HepG2 (cell line): ENCODE results near the gene FBF1. TPM values are rescaled to one million over a fixed set of nuclear protein-coding genes. Genes with fewer than 3 reads are reported as not detected.
A peak's percentile ranks its signal among the peaks of the same experiment; 100 is the strongest.

Source experiments
- SALL1 ChIP-seq: sonication (generic); formaldehyde crosslinking; IDR thresholded peaks from 2 replicates; pipeline ENCODE4 v1.8.0; 2022; ENCODE audit warnings: mild to moderate bottlenecking, missing genetic modification reagents
- ZFX ChIP-seq: sonication (generic); formaldehyde crosslinking; IDR thresholded peaks from 2 replicates; pipeline ENCODE4 v1.4.0; 2020; ENCODE audit warnings: mild to moderate bottlenecking, low read depth, missing genetic modification reagents, moderate library complexity
- polyA plus RNA-seq, 8 experiments: library from polyadenylated mRNA; depleted of rRNA in 3 of 8; stranded (reverse) in 7 of 8; unstranded in 1 of 8; fragments of >200 nt; fragmentation: Illumina TruSeq in 4 of 8; extraction: Trizol in 4 of 8; gene quantifications; 2 replicates each; pipeline versions ENCODE4 v1.2.1 to v1.2.3, GENCODE V29; 2011 to 2016; ENCODE audit warnings: low read depth in 4 of 8, missing spikeins in 1 of 8, mixed read lengths in 1 of 8; ENCODE audit not compliant: insufficient read depth in 1 of 8
- total RNA-seq, 5 experiments: library from RNA; depleted of rRNA; stranded (reverse); fragments of >200 nt; fragmentation: Illumina TruSeq; extraction: Trizol; gene quantifications; 2 replicates each; pipeline ENCODE4 v1.2.3, GENCODE V29; 2016; ENCODE audit warnings: low read depth in 1 of 5
- TF ChIP-seq, protein P1 (sequence below): sonication (generic); formaldehyde crosslinking; IDR thresholded peaks from 2 replicates; pipeline ENCODE4 v1.5.1; 2020; ENCODE audit warnings: missing genetic modification reagents, mild to moderate bottlenecking, borderline replicate concordance
- TF ChIP-seq, protein P2 (sequence below): sonication (generic); formaldehyde crosslinking; IDR thresholded peaks from 2 replicates; pipeline ENCODE4 v1.4.0; 2020; ENCODE audit warnings: mild to moderate bottlenecking, missing genetic modification reagents
- TF ChIP-seq, protein P3 (sequence below), 2 experiments: fragments of 450-650 bp in 1 of 2; sonication (generic) in 1 of 2; formaldehyde crosslinking in 1 of 2; IDR thresholded peaks; 2 replicates each; pipeline versions ENCODE4 v1.6.1 to v1.8.0; 2016 to 2022; ENCODE audit warnings: antibody characterized with exemption in 1 of 2, mild to moderate bottlenecking in 1 of 2, missing genetic modification reagents in 1 of 2

The FBF1 gene
- total and polyA plus RNA-seq, 2 of the 13 experiments (the other 11 are each of a cell fraction or from before 2014, with no cell fraction given) = 2.4 to 8.1 TPM

DNA sequence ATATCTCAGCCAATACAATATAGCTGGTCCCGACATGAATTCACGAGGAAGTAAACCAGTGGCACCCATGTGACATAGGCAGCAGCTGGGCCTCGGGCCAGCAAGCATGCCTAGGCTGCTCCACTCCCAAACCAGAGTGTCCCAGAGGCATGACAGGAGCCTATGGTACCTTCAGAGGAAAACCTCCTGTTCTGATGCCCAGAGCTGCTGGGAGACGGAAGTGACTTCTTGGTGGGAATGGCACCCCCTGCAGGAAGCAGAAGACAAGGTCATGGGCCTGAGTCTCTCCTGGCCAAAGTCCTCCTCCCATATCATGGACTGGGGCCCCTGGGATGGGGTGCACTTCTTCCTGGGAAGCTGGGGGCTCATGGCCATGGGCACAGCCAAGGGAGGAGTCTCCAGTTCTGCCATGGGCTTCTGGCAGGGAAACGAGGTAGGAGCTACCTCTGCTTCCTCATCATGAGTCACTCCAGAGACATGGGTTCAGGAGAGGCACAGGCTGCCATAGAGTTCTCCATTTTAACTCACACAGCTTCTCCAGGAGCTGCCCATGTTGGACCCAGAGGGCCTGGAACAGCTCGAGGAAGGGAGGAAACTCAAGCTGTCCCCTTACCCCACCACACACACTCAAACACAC is 13.4 kb downstream of the FBF1 start (continued):
- TF ChIP-seq ZFX (0 out of 2 replicates have a peak, but pooled peaks have one; percentile 30), SALL1 (CRISPR knock-in tag) (peak; percentile 24; the same call in 1 of the 2 replicates)
- TF ChIP-seq, protein P1, sequence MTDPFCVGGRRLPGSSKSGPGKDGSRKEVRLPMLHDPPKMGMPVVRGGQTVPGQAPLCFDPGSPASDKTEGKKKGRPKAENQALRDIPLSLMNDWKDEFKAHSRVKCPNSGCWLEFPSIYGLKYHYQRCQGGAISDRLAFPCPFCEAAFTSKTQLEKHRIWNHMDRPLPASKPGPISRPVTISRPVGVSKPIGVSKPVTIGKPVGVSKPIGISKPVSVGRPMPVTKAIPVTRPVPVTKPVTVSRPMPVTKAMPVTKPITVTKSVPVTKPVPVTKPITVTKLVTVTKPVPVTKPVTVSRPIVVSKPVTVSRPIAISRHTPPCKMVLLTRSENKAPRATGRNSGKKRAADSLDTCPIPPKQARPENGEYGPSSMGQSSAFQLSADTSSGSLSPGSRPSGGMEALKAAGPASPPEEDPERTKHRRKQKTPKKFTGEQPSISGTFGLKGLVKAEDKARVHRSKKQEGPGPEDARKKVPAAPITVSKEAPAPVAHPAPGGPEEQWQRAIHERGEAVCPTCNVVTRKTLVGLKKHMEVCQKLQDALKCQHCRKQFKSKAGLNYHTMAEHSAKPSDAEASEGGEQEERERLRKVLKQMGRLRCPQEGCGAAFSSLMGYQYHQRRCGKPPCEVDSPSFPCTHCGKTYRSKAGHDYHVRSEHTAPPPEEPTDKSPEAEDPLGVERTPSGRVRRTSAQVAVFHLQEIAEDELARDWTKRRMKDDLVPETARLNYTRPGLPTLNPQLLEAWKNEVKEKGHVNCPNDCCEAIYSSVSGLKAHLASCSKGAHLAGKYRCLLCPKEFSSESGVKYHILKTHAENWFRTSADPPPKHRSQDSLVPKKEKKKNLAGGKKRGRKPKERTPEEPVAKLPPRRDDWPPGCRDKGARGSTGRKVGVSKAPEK = no peak
- TF ChIP-seq, protein P2, sequence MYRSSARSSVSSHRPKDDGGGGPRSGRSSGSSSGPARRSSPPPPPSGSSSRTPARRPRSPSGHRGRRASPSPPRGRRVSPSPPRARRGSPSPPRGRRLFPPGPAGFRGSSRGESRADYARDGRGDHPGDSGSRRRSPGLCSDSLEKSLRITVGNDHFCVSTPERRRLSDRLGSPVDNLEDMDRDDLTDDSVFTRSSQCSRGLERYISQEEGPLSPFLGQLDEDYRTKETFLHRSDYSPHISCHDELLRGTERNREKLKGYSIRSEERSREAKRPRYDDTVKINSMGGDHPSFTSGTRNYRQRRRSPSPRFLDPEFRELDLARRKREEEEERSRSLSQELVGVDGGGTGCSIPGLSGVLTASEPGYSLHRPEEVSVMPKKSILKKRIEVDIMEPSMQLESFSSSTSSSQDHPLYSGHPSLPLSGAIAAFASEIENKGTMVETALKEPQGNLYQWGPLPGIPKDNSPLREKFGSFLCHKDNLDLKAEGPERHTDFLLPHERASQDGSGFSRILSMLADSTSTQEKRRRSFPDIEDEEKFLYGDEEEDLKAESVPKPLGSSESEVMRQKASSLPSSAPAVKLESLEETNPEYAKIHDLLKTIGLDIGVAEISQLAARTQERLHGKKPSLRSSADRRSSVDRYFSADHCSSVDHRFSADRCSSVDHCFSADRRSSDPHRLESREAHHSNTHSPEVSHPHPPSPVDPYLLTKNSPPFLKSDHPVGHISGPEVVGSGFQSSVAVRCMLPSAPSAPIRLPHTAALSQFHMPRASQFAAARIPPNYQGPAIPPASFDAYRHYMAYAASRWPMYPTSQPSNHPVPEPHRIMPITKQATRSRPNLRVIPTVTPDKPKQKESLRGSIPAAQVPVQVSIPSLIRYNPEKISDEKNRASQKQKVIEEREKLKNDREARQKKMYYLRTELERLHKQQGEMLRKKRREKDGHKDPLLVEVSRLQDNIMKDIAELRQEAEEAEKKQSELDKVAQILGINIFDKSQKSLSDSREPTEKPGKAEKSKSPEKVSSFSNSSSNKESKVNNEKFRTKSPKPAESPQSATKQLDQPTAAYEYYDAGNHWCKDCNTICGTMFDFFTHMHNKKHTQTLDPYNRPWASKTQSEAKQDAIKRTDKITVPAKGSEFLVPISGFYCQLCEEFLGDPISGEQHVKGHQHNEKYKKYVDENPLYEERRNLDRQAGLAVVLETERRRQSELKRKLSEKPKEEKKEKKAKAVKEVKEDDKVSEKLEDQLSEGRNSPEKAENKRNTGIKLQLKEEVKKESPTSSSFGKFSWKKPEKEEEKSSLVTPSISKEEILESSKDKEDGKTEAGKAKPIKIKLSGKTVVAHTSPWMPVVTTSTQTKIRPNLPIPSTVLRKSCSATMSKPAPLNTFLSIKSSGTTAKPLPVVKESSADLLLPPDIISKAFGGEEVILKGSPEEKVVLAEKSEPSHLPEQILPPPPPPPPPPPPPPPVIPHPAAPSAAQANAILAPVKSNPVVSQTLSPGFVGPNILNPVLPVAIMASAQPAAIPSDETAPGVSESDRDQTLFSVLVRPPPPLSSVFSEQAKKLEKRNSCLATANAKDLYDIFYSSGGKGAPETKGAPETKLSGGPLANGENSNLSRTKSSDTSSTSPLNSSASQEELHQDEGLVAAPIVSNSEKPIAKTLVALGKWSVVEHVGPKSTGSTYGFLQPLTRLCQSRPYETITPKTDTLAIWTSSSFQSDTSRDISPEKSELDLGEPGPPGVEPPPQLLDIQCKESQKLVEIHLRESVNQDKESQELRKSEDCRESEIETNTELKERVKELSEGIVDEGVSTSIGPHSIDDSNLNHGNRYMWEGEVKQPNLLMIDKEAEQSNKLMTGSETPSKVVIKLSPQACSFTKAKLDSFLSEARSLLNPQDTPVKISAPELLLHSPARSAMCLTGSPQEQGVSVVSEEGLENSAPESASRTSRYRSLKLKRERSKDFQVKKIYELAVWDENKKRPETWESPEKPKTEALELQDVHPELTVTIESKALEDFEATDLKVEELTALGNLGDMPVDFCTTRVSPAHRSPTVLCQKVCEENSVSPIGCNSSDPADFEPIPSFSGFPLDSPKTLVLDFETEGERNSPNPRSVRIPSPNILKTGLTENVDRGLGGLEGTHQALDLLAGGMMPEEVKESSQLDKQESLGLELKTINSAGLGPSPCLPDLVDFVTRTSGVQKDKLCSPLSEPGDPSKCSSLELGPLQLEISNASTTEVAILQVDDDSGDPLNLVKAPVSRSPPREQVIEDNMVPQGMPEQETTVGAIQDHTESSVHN = 0 out of 2 replicates have a peak, but pooled peaks have one; percentile 80
- TF ChIP-seq, protein P3, sequence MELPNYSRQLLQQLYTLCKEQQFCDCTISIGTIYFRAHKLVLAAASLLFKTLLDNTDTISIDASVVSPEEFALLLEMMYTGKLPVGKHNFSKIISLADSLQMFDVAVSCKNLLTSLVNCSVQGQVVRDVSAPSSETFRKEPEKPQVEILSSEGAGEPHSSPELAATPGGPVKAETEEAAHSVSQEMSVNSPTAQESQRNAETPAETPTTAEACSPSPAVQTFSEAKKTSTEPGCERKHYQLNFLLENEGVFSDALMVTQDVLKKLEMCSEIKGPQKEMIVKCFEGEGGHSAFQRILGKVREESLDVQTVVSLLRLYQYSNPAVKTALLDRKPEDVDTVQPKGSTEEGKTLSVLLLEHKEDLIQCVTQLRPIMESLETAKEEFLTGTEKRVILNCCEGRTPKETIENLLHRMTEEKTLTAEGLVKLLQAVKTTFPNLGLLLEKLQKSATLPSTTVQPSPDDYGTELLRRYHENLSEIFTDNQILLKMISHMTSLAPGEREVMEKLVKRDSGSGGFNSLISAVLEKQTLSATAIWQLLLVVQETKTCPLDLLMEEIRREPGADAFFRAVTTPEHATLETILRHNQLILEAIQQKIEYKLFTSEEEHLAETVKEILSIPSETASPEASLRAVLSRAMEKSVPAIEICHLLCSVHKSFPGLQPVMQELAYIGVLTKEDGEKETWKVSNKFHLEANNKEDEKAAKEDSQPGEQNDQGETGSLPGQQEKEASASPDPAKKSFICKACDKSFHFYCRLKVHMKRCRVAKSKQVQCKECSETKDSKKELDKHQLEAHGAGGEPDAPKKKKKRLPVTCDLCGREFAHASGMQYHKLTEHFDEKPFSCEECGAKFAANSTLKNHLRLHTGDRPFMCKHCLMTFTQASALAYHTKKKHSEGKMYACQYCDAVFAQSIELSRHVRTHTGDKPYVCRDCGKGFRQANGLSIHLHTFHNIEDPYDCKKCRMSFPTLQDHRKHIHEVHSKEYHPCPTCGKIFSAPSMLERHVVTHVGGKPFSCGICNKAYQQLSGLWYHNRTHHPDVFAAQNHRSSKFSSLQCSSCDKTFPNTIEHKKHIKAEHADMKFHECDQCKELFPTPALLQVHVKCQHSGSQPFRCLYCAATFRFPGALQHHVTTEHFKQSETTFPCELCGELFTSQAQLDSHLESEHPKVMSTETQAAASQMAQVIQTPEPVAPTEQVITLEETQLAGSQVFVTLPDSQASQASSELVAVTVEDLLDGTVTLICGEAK (IDR thresholded peaks at IDR 0.05) = no peak
- TF ChIP-seq, protein P3 (CRISPR knock-in tag; IDR thresholded peaks at IDR 0.05) = no peak
